Body of pancreas (tissue), 4 donors: Measurements from ENCODE around the gene SLC25A13.

Source experiments
- CTCF ChIP-seq, 7 experiments: fragments of 450-650 bp in 4 of 7; fragments of 200-600 bp in 3 of 7; sonication (generic) in 3 of 7; IDR thresholded peaks; one replicate each; pipeline ENCODE4 v1.5.1; 2016 to 2019; ENCODE audit warnings: antibody characterized with exemption in 7 of 7
- POLR2A ChIP-seq, 3 donors: fragments of 450-650 bp; IDR thresholded peaks; one replicate each; pipeline ENCODE4 v1.6.1; 2016; ENCODE audit warnings: antibody characterized with exemption in 3 of 3, mild to moderate bottlenecking in 2 of 3

DNA sequence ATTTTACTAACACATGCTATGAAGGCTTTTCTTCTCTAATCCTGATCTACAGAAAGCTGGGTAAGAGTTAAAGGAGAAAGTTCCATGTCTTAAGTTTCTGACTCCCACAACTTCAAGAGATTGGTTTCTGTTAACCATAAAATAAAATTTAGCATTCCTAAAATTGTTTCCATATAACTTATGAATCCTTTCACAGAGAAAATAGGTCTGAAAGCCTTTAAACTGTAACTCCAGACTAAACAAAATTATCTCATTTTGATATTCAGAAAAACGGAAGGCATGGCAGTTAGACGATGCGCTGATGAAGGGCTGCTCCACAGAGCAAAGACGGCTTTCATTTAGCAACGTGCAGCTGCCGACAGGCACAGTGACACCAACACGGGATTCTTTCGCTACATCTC is 133.3 kb downstream of the SLC25A13 start:
- TF ChIP-seq CTCF (IDR thresholded peaks at IDR 0.05): no peak
- no peak for TF ChIP-seq POLR2A (IDR thresholded peaks at IDR 0.05)
